ENCODE measurements around the gene ANO1. TPM values are rescaled to one million over a fixed set of nuclear protein-coding genes. Genes with fewer than 3 reads are reported as not detected.

ANO1 gene
- polyA plus RNA-seq, 1 of the 3 experiments (the other 2 are of a cell fraction): not detected

DNA sequence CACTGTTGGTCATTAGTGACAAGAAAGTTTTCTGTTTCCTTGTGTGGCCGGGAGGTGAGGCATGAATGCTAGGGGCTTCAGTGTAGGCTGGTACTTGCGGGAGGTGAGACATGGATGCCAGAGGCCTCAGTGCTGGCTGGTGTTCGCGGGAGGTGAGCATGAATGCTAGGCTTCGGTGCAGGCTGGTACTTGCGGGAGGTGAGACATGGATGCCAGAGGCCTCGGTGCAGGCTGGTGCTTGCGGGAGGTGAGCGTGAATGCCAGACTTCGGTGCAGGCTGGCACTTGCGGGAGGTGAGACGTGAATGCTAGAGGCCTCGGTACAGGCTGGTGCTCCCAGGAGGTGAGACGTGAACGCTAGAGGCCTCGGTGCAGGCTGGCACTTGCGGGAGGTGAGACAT lies 48.4 kb downstream of the ANO1 start:
- Histone ChIP-seq H3K79me2 (ENCODE audit: insufficient read depth) (no peaks in the 10 kb centered on the region), H3K27ac (ENCODE audit: low read depth in 2 of 2, low read length in 1 of 2) (no peak overlapping the region), H3K36me3 (replicated peaks in 1 of 2; ENCODE audit: control insufficient read depth in 1 of 2, insufficient read depth in 2 of 2, low read length in 1 of 2) (no peaks in the 10 kb centered on the region), H3K9me2 (no peaks in the 10 kb centered on the region), H3F3A (replicated peaks; ENCODE audit: insufficient read depth) (no peaks in the 10 kb centered on the region), H3K9me3 (no peaks in the 10 kb centered on the region), H4K20me1 (ENCODE audit: insufficient read depth) (no peaks in the 10 kb centered on the region), H2AFZ (ENCODE audit: low read depth) (no peak overlapping the region), H3K4me1 (ENCODE audit: control insufficient read depth in 1 of 2, insufficient read depth in 2 of 2, low read depth in 1 of 2, low read length in 1 of 2) (peaks cover 0 to 12% of the 10 kb centered on the region in 2 experiments; a peak in 1 of 4 replicates), H3K9ac (no peak overlapping the region), H3K27me3 (ENCODE audit: insufficient read depth) (no peaks in the 10 kb centered on the region), H3K4me3 (ENCODE audit: low read depth in 2 of 2, low read length in 1 of 2) (no peak overlapping the region), H3K4me2 (no peak overlapping the region)
- ChIA-PET POLR2A (no interaction called here), CTCF (no interaction called here)
- TF ChIP-seq, protein P1, sequence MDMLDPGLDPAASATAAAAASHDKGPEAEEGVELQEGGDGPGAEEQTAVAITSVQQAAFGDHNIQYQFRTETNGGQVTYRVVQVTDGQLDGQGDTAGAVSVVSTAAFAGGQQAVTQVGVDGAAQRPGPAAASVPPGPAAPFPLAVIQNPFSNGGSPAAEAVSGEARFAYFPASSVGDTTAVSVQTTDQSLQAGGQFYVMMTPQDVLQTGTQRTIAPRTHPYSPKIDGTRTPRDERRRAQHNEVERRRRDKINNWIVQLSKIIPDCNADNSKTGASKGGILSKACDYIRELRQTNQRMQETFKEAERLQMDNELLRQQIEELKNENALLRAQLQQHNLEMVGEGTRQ (IDR thresholded peaks at IDR 0.05; ENCODE audit: borderline replicate concordance, low read depth, low read length): no peak
- TF ChIP-seq NRF1 (IDR thresholded peaks at IDR 0.05; ENCODE audit: low read depth, low read length) (no peak), ELF1 (IDR thresholded peaks at IDR 0.05) (no peak), RFX5 (IDR thresholded peaks at IDR 0.05; ENCODE audit: low read length) (no peak), TCF12 (IDR thresholded peaks at IDR 0.05) (no peak), RCOR1 (IDR thresholded peaks at IDR 0.05; ENCODE audit: low read length) (no peak), FOXM1 (IDR thresholded peaks at IDR 0.05; ENCODE audit: low read depth) (no peak), FOSL2 (IDR thresholded peaks at IDR 0.05; ENCODE audit: borderline replicate concordance, low read depth) (no peak), JUND (IDR thresholded peaks at IDR 0.05) (no peak), YY1 (IDR thresholded peaks at IDR 0.05; ENCODE audit: low read depth) (no peak), RXRA (IDR thresholded peaks at IDR 0.05; ENCODE audit: borderline replicate concordance, low read depth) (no peak), TEAD4 (IDR thresholded peaks at IDR 0.05; ENCODE audit: borderline replicate concordance, insufficient read depth) (no peak), TAF1 (IDR thresholded peaks at IDR 0.05; ENCODE audit: borderline replicate concordance, low read depth, low read length) (no peak), RAD21 (IDR thresholded peaks at IDR 0.05; ENCODE audit: low read length) (no peak)
- TF ChIP-seq, protein P2, sequence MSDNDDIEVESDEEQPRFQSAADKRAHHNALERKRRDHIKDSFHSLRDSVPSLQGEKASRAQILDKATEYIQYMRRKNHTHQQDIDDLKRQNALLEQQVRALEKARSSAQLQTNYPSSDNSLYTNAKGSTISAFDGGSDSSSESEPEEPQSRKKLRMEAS (IDR thresholded peaks at IDR 0.05; ENCODE audit: low read depth): no peak
- TF ChIP-seq, protein P3, sequence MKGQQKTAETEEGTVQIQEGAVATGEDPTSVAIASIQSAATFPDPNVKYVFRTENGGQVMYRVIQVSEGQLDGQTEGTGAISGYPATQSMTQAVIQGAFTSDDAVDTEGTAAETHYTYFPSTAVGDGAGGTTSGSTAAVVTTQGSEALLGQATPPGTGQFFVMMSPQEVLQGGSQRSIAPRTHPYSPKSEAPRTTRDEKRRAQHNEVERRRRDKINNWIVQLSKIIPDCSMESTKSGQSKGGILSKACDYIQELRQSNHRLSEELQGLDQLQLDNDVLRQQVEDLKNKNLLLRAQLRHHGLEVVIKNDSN (IDR thresholded peaks at IDR 0.05; ENCODE audit: borderline replicate concordance, low read depth): no peak
- TF ChIP-seq, protein P4, sequence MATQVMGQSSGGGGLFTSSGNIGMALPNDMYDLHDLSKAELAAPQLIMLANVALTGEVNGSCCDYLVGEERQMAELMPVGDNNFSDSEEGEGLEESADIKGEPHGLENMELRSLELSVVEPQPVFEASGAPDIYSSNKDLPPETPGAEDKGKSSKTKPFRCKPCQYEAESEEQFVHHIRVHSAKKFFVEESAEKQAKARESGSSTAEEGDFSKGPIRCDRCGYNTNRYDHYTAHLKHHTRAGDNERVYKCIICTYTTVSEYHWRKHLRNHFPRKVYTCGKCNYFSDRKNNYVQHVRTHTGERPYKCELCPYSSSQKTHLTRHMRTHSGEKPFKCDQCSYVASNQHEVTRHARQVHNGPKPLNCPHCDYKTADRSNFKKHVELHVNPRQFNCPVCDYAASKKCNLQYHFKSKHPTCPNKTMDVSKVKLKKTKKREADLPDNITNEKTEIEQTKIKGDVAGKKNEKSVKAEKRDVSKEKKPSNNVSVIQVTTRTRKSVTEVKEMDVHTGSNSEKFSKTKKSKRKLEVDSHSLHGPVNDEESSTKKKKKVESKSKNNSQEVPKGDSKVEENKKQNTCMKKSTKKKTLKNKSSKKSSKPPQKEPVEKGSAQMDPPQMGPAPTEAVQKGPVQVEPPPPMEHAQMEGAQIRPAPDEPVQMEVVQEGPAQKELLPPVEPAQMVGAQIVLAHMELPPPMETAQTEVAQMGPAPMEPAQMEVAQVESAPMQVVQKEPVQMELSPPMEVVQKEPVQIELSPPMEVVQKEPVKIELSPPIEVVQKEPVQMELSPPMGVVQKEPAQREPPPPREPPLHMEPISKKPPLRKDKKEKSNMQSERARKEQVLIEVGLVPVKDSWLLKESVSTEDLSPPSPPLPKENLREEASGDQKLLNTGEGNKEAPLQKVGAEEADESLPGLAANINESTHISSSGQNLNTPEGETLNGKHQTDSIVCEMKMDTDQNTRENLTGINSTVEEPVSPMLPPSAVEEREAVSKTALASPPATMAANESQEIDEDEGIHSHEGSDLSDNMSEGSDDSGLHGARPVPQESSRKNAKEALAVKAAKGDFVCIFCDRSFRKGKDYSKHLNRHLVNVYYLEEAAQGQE (IDR thresholded peaks at IDR 0.05; ENCODE audit: low read depth, low read length): no peak
- TF ChIP-seq, protein P5, sequence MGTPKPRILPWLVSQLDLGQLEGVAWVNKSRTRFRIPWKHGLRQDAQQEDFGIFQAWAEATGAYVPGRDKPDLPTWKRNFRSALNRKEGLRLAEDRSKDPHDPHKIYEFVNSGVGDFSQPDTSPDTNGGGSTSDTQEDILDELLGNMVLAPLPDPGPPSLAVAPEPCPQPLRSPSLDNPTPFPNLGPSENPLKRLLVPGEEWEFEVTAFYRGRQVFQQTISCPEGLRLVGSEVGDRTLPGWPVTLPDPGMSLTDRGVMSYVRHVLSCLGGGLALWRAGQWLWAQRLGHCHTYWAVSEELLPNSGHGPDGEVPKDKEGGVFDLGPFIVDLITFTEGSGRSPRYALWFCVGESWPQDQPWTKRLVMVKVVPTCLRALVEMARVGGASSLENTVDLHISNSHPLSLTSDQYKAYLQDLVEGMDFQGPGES (IDR thresholded peaks at IDR 0.05; ENCODE audit: low read depth, low read length): no peak
- TF ChIP-seq, protein P6, sequence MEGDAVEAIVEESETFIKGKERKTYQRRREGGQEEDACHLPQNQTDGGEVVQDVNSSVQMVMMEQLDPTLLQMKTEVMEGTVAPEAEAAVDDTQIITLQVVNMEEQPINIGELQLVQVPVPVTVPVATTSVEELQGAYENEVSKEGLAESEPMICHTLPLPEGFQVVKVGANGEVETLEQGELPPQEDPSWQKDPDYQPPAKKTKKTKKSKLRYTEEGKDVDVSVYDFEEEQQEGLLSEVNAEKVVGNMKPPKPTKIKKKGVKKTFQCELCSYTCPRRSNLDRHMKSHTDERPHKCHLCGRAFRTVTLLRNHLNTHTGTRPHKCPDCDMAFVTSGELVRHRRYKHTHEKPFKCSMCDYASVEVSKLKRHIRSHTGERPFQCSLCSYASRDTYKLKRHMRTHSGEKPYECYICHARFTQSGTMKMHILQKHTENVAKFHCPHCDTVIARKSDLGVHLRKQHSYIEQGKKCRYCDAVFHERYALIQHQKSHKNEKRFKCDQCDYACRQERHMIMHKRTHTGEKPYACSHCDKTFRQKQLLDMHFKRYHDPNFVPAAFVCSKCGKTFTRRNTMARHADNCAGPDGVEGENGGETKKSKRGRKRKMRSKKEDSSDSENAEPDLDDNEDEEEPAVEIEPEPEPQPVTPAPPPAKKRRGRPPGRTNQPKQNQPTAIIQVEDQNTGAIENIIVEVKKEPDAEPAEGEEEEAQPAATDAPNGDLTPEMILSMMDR (IDR thresholded peaks at IDR 0.05): no peak
- 73% methylated on average over 17 of the region's 17 CpGs for WGBS (ENCODE audit: low lambda C conversion rate)
- no peak for DNase-seq
